H1 (cell line): ENCODE results near the gene SAE1. TPM values are rescaled to one million over a fixed set of nuclear protein-coding genes. Genes with fewer than 3 reads are reported as not detected.

Source experiments
- CBX8 ChIP-seq: fragments of 300-800, 300-1000 bp; sonication (generic); IDR thresholded peaks from 2 replicates; pipeline ENCODE4 v1.7.1; 2016; ENCODE audit warnings: low read depth, low read length, borderline replicate concordance
- EGR1 ChIP-seq: IDR thresholded peaks from 2 replicates; pipeline ENCODE4 v1.6.1; 2011; ENCODE audit warnings: low read depth, low read length, borderline replicate concordance
- EZH2 ChIP-seq: fragments of 200-600 bp; sonication (generic); IDR thresholded peaks from 2 replicates; pipeline ENCODE4 v1.7.1; 2012; ENCODE audit warnings: low read depth, mild to moderate bottlenecking, moderate library complexity, low read length, inconsistent platforms; ENCODE audit not compliant: severe bottlenecking
- FOSL1 ChIP-seq: IDR thresholded peaks from 2 replicates; pipeline ENCODE4 v1.6.1; 2011; ENCODE audit warnings: mild to moderate bottlenecking, low read depth, low read length, moderate library complexity; ENCODE audit not compliant: insufficient read depth
- MAFK ChIP-seq: IDR thresholded peaks from 2 replicates; pipeline ENCODE4 v1.6.1; 2012; ENCODE audit warnings: low read depth, mild to moderate bottlenecking, improper control_type of control experiment, low read length
- NRF1 ChIP-seq: IDR thresholded peaks from 2 replicates; pipeline ENCODE4 v1.6.1; 2011; ENCODE audit warnings: mild to moderate bottlenecking, low read depth, low read length, improper control_type of control experiment
- PHF8 ChIP-seq: fragments of 200-600 bp; sonication (generic); conservative IDR thresholded peaks from 2 replicates; pipeline ENCODE4 v1.7.1; 2012; ENCODE audit warnings: low read depth, mild to moderate bottlenecking, inconsistent platforms, low read length, moderate library complexity
- POU5F1 ChIP-seq: IDR thresholded peaks from 2 replicates; pipeline ENCODE4 v1.6.1; 2011; ENCODE audit warnings: low read depth, mild to moderate bottlenecking, low read length, moderate library complexity
- SIX5 ChIP-seq: IDR thresholded peaks from 2 replicates; pipeline ENCODE4 v1.6.1; 2011; ENCODE audit warnings: mild to moderate bottlenecking, low read depth, low read length
- TBP ChIP-seq: IDR thresholded peaks from 2 replicates; pipeline ENCODE4 v1.6.1; 2011; ENCODE audit warnings: low read depth, low read length, improper control_type of control experiment
- polyA plus RNA-seq, 7 experiments: library from polyadenylated mRNA; depleted of rRNA in 3 of 7; stranded (reverse) in 5 of 7; unstranded in 2 of 7; fragments of >200 nt in 5 of 7; fragments of 200-250 nt in 2 of 7; gene quantifications; 1 replicate in 5 of 7; 2 replicates in 1 of 7; 4 replicates in 1 of 7; pipeline versions ENCODE4 v1.2.1 to v1.2.3, GENCODE V29; 2011 to 2013; ENCODE audit warnings: missing spikeins in 2 of 7, mixed read lengths in 2 of 7
- total RNA-seq: library from RNA; stranded (reverse); fragmentation: NEBNext Ultra II Directional; extraction: Animal tissue kit (Norgen Biotek cat#: 25700); gene quantifications from 2 replicates; pipeline ENCODE4 v1.2.1, GENCODE V29; 2021
- TF ChIP-seq, protein P1 (sequence below): fragments of 300-600 bp; sonication (generic); IDR thresholded peaks from 2 replicates; pipeline ENCODE4 v1.7.1; 2012; ENCODE audit warnings: low read length, moderate library complexity, mild to moderate bottlenecking, inconsistent platforms; ENCODE audit not compliant: insufficient replicate concordance
- TF ChIP-seq, protein P2 (sequence below): IDR thresholded peaks from 2 replicates; pipeline ENCODE4 v1.6.1; 2012; ENCODE audit warnings: inconsistent platforms

The SAE1 gene
- total and polyA plus RNA-seq, 2 of the 8 experiments (the other 6 are each of a cell fraction or from before 2014, with no cell fraction given): 213 to 268 TPM

DNA sequence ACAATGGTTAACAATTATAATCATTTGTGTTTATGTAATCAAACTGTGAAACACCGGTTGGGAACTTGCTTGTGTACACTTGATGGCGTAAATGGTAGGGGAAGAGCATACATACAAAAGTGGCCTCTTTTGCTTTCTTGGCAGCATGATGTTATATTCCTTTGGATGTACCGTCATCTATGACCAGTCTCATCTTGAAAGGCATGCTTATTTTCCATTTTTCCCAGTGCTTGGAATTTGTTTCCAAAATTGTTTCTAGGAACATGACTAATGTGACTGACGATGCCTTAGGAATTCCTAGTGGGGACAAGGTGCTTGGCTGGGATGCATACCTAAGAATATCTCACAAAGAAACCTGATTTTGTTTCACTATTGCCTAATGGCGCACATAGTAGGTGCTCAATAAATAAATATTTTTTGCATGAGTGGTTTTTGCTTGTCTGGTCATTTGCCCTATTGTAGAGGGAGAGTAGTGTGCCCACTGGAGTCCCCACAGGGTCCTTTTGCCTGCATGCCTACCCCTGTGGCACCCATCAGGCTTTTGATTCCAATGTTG is 45.5 kb downstream of the SAE1 start (continued):
- TF ChIP-seq, protein P1, sequence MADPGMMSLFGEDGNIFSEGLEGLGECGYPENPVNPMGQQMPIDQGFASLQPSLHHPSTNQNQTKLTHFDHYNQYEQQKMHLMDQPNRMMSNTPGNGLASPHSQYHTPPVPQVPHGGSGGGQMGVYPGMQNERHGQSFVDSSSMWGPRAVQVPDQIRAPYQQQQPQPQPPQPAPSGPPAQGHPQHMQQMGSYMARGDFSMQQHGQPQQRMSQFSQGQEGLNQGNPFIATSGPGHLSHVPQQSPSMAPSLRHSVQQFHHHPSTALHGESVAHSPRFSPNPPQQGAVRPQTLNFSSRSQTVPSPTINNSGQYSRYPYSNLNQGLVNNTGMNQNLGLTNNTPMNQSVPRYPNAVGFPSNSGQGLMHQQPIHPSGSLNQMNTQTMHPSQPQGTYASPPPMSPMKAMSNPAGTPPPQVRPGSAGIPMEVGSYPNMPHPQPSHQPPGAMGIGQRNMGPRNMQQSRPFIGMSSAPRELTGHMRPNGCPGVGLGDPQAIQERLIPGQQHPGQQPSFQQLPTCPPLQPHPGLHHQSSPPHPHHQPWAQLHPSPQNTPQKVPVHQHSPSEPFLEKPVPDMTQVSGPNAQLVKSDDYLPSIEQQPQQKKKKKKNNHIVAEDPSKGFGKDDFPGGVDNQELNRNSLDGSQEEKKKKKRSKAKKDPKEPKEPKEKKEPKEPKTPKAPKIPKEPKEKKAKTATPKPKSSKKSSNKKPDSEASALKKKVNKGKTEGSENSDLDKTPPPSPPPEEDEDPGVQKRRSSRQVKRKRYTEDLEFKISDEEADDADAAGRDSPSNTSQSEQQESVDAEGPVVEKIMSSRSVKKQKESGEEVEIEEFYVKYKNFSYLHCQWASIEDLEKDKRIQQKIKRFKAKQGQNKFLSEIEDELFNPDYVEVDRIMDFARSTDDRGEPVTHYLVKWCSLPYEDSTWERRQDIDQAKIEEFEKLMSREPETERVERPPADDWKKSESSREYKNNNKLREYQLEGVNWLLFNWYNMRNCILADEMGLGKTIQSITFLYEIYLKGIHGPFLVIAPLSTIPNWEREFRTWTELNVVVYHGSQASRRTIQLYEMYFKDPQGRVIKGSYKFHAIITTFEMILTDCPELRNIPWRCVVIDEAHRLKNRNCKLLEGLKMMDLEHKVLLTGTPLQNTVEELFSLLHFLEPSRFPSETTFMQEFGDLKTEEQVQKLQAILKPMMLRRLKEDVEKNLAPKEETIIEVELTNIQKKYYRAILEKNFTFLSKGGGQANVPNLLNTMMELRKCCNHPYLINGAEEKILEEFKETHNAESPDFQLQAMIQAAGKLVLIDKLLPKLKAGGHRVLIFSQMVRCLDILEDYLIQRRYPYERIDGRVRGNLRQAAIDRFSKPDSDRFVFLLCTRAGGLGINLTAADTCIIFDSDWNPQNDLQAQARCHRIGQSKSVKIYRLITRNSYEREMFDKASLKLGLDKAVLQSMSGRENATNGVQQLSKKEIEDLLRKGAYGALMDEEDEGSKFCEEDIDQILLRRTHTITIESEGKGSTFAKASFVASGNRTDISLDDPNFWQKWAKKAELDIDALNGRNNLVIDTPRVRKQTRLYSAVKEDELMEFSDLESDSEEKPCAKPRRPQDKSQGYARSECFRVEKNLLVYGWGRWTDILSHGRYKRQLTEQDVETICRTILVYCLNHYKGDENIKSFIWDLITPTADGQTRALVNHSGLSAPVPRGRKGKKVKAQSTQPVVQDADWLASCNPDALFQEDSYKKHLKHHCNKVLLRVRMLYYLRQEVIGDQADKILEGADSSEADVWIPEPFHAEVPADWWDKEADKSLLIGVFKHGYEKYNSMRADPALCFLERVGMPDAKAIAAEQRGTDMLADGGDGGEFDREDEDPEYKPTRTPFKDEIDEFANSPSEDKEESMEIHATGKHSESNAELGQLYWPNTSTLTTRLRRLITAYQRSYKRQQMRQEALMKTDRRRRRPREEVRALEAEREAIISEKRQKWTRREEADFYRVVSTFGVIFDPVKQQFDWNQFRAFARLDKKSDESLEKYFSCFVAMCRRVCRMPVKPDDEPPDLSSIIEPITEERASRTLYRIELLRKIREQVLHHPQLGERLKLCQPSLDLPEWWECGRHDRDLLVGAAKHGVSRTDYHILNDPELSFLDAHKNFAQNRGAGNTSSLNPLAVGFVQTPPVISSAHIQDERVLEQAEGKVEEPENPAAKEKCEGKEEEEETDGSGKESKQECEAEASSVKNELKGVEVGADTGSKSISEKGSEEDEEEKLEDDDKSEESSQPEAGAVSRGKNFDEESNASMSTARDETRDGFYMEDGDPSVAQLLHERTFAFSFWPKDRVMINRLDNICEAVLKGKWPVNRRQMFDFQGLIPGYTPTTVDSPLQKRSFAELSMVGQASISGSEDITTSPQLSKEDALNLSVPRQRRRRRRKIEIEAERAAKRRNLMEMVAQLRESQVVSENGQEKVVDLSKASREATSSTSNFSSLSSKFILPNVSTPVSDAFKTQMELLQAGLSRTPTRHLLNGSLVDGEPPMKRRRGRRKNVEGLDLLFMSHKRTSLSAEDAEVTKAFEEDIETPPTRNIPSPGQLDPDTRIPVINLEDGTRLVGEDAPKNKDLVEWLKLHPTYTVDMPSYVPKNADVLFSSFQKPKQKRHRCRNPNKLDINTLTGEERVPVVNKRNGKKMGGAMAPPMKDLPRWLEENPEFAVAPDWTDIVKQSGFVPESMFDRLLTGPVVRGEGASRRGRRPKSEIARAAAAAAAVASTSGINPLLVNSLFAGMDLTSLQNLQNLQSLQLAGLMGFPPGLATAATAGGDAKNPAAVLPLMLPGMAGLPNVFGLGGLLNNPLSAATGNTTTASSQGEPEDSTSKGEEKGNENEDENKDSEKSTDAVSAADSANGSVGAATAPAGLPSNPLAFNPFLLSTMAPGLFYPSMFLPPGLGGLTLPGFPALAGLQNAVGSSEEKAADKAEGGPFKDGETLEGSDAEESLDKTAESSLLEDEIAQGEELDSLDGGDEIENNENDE: no peak
- TF ChIP-seq CBX8: no peak
- TF ChIP-seq EGR1: no peak
- TF ChIP-seq SIX5: no peak
- TF ChIP-seq, protein P2, sequence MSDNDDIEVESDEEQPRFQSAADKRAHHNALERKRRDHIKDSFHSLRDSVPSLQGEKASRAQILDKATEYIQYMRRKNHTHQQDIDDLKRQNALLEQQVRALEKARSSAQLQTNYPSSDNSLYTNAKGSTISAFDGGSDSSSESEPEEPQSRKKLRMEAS: no peak
- no peak for TF ChIP-seq EZH2
- TF ChIP-seq NRF1: no peak
- TF ChIP-seq MAFK: no peak
- TF ChIP-seq POU5F1: no peak
- no peak for TF ChIP-seq TBP
- no peak for TF ChIP-seq PHF8
- TF ChIP-seq FOSL1: no peak
- TF ChIP-seq, all 59 proteins: peak for 0
